Hair follicle dermal papilla cell (primary cell): ENCODE measurements around the gene LMO4. TPM values are rescaled to one million over a fixed set of nuclear protein-coding genes. Genes with fewer than 3 reads are reported as not detected.

ENCODE experiments used
- total RNA-seq: library from RNA; depleted of rRNA; stranded (reverse); fragments of >200 nt; gene quantifications from 2 replicates; pipeline ENCODE4 v1.2.3, GENCODE V29; 2012

Gene LMO4, protein sequence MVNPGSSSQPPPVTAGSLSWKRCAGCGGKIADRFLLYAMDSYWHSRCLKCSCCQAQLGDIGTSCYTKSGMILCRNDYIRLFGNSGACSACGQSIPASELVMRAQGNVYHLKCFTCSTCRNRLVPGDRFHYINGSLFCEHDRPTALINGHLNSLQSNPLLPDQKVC
- total RNA-seq = 89.5 and 95.9 TPM in 2 replicates

DNA sequence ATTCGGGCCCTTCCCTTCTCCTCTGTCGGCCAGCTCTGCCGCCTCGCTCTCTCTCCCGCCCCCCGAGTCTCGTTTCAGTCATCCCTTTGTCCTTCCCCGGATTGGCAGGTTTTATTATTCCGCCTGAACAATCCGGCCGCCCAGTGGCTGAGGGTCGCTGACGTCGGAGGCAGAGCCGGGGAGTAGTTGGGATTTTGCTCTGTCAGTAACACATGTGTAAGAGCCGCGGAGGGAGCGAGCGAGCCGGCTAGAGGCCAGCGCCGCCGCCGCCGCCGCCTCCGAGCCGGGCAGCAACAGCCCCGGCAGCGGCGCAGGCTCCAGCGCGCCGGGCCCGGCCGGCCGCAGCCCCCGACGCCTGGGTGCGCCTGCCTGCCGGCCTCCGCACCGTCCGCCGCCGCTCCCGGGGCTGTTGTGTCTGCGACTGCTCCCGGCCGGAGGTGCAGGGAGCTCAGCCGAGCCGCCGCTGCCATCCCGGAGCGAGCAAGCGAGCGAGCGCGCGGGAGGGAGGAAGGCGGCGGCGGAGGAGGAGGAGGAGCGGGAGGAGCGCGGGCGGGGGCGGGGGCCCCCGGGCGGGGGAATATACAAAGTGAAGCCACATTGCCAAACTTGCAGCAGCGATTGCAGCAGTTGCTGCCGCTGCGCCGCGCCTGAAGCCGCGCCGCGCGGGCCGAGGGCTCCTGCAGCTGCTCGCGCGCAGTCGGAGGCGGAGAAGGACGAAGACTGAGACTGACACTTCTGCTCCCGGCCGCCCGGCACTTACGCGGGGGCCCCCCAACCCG is at the start of gene LMO4:
Gene LMO4 (plus strand): TSS at position 609 of the 779 bp plus-strand sequence. CDS start 3,136 bp downstream, outside the sequence.

